PC-3 (cell line): ENCODE measurements around the gene DIP2C.

Experiments
- CTCF ChIP-seq: fragments of 300-600 bp; sonication (generic); conservative IDR thresholded peaks from 2 replicates; pipeline ENCODE4 v1.5.1; 2017; ENCODE audit warnings: antibody characterized with exemption, low read depth, mild to moderate bottlenecking, low read length
- EZH2 ChIP-seq: fragments of 300-600 bp; sonication (generic); IDR thresholded peaks from one replicate; pipeline ENCODE4 v1.6.1; 2017; ENCODE audit warnings: antibody characterized with exemption, mild to moderate bottlenecking, low read length; ENCODE audit not compliant: unreplicated experiment

GRCh38 chr10:642186-642890 is 47.1 kb downstream of the DIP2C start:
- TF ChIP-seq CTCF (no peak), EZH2 (no peak)
